ENCODE results near the gene DLK2. TPM values are rescaled to one million over a fixed set of nuclear protein-coding genes. Genes with fewer than 3 reads are reported as not detected.
"Not testable (repeated sequence)": the region's sequence is repeated elsewhere in the genome, so short reads cannot be mapped to it uniquely, and the experiment has no call there.

Gene DLK2
- total RNA-seq, 1 donor from 2014 or later, result 1.0 TPM

GRCh38 chr6:43460032-43460431 is 4.7 kb upstream of the DLK2 start:
- intact Hi-C loops (cut with DNase I), result no loop called here
- no peak for ATAC-seq (ENCODE audit: poor library complexity)
- no peak for DNase-seq

GRCh38 chr6:43459535-43459934 is 4.2 kb upstream of the DLK2 start:
- intact Hi-C loops (cut with DNase I), result no loop called here
- no peak for ATAC-seq (ENCODE audit: poor library complexity)
- DNase-seq, result no peak

- ATAC-seq (ENCODE audit: poor library complexity); intact Hi-C loops (cut with DNase I); DNase-seq: not testable (repeated sequence)
Measured at GRCh38 chr6:43458154-43458553, 2.8 kb upstream of the DLK2 start.

GRCh38 chr6:43457643-43458042 is 2.3 kb upstream of the DLK2 start:
- DNase-seq (no peak), ATAC-seq (ENCODE audit: poor library complexity) (no peak)
- intact Hi-C loops (cut with DNase I), result no loop called here

- ATAC-seq (ENCODE audit: poor library complexity), result peak; percentile 95
- intact Hi-C loops (cut with DNase I), result loop anchor here (1.0 kb wide), 1 partner anchor 51 kb away; no protein-coding TSS in a partner anchor
- peak; percentile 93 for DNase-seq
Measured at GRCh38 chr6:43454696-43455530, 435 bp downstream of the DLK2 start.

GRCh38 chr6:43454290-43454695 is 1.1 kb downstream of the DLK2 start:
- DNase-seq (no peak), ATAC-seq (ENCODE audit: poor library complexity) (no peak)
- intact Hi-C loops (cut with DNase I), result loop anchor here (1.0 kb wide), 1 partner anchor 52 kb away; no protein-coding TSS in a partner anchor

GRCh38 chr6:43453831-43454230 is 1.5 kb downstream of the DLK2 start:
- intact Hi-C loops (cut with DNase I), result loop anchor here (1.0 kb wide), 1 partner anchor 52 kb away; no protein-coding TSS in a partner anchor
- DNase-seq (no peak), ATAC-seq (ENCODE audit: poor library complexity) (no peak)

- ATAC-seq (ENCODE audit: poor library complexity) (no peak), DNase-seq (no peak)
- intact Hi-C loops (cut with DNase I), result no loop called here
Measured at GRCh38 chr6:43452896-43453295, 2.5 kb downstream of the DLK2 start.

GRCh38 chr6:43451939-43452338 is 3.4 kb downstream of the DLK2 start:
- ATAC-seq (ENCODE audit: poor library complexity) (no peak), DNase-seq (no peak)
- intact Hi-C loops (cut with DNase I), result no loop called here

- DNase-seq (no peak), ATAC-seq (ENCODE audit: poor library complexity) (peak; percentile 27)
- intact Hi-C loops (cut with DNase I), result no loop called here
Measured at GRCh38 chr6:43451348-43451747, 4.0 kb downstream of the DLK2 start.

- intact Hi-C loops (cut with DNase I), result no loop called here
- ATAC-seq (ENCODE audit: poor library complexity), result no peak
Measured at GRCh38 chr6:43450699-43451131, 4.6 kb downstream of the DLK2 start.

GRCh38 chr6:43448916-43449315 is 6.4 kb downstream of the DLK2 start:
- intact Hi-C loops (cut with DNase I), result no loop called here
- DNase-seq (no peak), ATAC-seq (ENCODE audit: poor library complexity) (no peak)

More at GRCh38 chr6:43450699-43451131, 4.6 kb downstream of the DLK2 start:
- DNase-seq, result no peak

- intact Hi-C loops (cut with DNase I), result no loop called here
- no peak for ATAC-seq (ENCODE audit: poor library complexity)
- DNase-seq, result no peak
Measured at GRCh38 chr6:43447604-43448003, 7.7 kb downstream of the DLK2 start.

GRCh38 chr6:43445576-43445975 is 9.8 kb downstream of the DLK2 start:
- DNase-seq (no peak), ATAC-seq (ENCODE audit: poor library complexity) (no peak)
- intact Hi-C loops (cut with DNase I), result no loop called here

- ATAC-seq (ENCODE audit: poor library complexity) (no peak), DNase-seq (no peak)
- intact Hi-C loops (cut with DNase I), result no loop called here
Measured at GRCh38 chr6:43444582-43444981, 10.8 kb downstream of the DLK2 start.

- no peak for ATAC-seq (ENCODE audit: poor library complexity)
- intact Hi-C loops (cut with DNase I), result no loop called here
- DNase-seq, result no peak
Measured at GRCh38 chr6:43444036-43444435, 11.3 kb downstream of the DLK2 start.

- DNase-seq (no peak), ATAC-seq (ENCODE audit: poor library complexity) (no peak)
- intact Hi-C loops (cut with DNase I), result no loop called here
Measured at GRCh38 chr6:43442935-43443334, 12.4 kb downstream of the DLK2 start.

- intact Hi-C loops (cut with DNase I), result no loop called here
- no peak for ATAC-seq (ENCODE audit: poor library complexity)
- DNase-seq, result no peak
Measured at GRCh38 chr6:43437700-43438099, 17.6 kb downstream of the DLK2 start.

- DNase-seq (no peak), ATAC-seq (ENCODE audit: poor library complexity) (peak; percentile 45)
- intact Hi-C loops (cut with DNase I), result no loop called here
Measured at GRCh38 chr6:43436577-43437282, 18.6 kb downstream of the DLK2 start.

All from Right ventricle myocardium superior (tissue), 1 donor.